ENCODE results near the gene ZNF837.
"Not testable (repeated sequence)": the region's sequence is repeated elsewhere in the genome, so short reads cannot be mapped to it uniquely, and the experiment has no call there.

DNA sequence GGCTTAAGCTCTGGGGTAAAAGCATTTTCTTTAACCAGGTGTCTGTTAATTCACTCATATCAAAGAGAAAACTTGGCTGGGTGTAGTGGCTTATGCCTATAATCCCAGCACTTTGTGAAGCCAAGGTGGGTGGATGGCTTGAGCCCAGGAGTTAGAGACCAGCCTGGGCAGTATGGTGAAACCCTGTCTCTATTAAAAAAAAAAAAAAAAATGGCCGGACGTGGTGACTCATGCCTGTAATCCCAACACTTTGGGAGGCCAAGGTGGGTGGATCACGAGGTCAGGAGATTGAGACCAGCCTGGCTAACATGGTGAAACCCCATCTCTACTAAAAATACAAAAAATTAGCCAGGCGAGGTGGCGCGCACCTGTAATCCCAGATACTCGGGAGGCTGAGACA is 4.1 kb downstream of the ZNF837 start:
- TF ChIP-seq, protein P1, sequence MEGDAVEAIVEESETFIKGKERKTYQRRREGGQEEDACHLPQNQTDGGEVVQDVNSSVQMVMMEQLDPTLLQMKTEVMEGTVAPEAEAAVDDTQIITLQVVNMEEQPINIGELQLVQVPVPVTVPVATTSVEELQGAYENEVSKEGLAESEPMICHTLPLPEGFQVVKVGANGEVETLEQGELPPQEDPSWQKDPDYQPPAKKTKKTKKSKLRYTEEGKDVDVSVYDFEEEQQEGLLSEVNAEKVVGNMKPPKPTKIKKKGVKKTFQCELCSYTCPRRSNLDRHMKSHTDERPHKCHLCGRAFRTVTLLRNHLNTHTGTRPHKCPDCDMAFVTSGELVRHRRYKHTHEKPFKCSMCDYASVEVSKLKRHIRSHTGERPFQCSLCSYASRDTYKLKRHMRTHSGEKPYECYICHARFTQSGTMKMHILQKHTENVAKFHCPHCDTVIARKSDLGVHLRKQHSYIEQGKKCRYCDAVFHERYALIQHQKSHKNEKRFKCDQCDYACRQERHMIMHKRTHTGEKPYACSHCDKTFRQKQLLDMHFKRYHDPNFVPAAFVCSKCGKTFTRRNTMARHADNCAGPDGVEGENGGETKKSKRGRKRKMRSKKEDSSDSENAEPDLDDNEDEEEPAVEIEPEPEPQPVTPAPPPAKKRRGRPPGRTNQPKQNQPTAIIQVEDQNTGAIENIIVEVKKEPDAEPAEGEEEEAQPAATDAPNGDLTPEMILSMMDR (IDR thresholded peaks at IDR 0.05), result not testable (repeated sequence)
- TF ChIP-seq, protein P2, sequence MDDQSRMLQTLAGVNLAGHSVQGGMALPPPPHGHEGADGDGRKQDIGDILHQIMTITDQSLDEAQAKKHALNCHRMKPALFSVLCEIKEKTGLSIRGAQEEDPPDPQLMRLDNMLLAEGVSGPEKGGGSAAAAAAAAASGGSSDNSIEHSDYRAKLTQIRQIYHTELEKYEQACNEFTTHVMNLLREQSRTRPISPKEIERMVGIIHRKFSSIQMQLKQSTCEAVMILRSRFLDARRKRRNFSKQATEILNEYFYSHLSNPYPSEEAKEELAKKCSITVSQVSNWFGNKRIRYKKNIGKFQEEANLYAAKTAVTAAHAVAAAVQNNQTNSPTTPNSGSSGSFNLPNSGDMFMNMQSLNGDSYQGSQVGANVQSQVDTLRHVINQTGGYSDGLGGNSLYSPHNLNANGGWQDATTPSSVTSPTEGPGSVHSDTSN (IDR thresholded peaks at IDR 0.05), result not testable (repeated sequence)
- TF ChIP-seq EP300 (IDR thresholded peaks at IDR 0.05); POLR2A (IDR thresholded peaks at IDR 0.05; ENCODE audit: low read length); POLR2AphosphoS2 (conservative IDR thresholded peaks at IDR 0.05; ENCODE audit: low read length): not testable (repeated sequence)
- TF ChIP-seq, protein P3, sequence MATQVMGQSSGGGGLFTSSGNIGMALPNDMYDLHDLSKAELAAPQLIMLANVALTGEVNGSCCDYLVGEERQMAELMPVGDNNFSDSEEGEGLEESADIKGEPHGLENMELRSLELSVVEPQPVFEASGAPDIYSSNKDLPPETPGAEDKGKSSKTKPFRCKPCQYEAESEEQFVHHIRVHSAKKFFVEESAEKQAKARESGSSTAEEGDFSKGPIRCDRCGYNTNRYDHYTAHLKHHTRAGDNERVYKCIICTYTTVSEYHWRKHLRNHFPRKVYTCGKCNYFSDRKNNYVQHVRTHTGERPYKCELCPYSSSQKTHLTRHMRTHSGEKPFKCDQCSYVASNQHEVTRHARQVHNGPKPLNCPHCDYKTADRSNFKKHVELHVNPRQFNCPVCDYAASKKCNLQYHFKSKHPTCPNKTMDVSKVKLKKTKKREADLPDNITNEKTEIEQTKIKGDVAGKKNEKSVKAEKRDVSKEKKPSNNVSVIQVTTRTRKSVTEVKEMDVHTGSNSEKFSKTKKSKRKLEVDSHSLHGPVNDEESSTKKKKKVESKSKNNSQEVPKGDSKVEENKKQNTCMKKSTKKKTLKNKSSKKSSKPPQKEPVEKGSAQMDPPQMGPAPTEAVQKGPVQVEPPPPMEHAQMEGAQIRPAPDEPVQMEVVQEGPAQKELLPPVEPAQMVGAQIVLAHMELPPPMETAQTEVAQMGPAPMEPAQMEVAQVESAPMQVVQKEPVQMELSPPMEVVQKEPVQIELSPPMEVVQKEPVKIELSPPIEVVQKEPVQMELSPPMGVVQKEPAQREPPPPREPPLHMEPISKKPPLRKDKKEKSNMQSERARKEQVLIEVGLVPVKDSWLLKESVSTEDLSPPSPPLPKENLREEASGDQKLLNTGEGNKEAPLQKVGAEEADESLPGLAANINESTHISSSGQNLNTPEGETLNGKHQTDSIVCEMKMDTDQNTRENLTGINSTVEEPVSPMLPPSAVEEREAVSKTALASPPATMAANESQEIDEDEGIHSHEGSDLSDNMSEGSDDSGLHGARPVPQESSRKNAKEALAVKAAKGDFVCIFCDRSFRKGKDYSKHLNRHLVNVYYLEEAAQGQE (IDR thresholded peaks at IDR 0.05), result not testable (repeated sequence)
